Activated T-helper 1 cell treated with anti-CD3 and anti-CD28 coated beads, Interleukin-2, amount 50 U/mL, for 16 hours (primary cell): ENCODE results near the gene PADI6.

ENCODE experiments used
- DNase-seq, 2 donors: peaks; one replicate each; pipeline ENCODE4 v3.0.0-alpha.2; 2020; ENCODE audit warnings: low read depth in 1 of 2, low spot score in 1 of 2

Gene PADI6

DNA sequence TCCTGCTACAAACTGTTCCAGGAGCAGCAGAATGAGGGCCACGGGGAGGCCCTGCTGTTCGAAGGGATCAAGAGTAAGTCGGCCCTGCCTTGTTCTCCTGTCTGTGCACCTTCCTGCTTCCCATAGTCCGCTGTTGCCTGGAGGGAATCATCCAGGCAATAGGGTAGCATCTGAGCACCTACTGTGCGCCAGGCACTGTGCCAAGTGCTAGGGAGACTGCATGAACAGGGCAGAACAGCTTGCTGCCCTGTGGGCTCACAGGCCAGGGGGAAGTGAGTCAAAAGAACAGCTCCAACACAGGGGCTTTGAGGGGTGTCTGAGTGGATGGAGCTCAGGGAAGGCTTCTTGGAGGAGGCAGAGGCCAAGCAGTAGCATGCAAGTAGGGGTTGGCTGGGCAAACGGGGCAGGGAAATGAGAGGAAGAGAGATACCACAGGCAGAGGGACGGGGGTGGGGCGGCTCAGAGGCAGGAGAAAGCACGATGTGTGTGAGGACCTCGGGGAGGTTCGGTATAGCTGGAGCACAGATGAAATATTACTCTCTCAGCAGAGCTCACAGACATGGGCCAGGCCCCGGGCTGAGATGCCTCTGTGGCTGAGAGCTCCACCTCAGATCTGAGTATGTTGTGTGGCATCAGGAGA is 15.5 kb upstream of the PADI6 start:
- no peak for DNase-seq

DNA sequence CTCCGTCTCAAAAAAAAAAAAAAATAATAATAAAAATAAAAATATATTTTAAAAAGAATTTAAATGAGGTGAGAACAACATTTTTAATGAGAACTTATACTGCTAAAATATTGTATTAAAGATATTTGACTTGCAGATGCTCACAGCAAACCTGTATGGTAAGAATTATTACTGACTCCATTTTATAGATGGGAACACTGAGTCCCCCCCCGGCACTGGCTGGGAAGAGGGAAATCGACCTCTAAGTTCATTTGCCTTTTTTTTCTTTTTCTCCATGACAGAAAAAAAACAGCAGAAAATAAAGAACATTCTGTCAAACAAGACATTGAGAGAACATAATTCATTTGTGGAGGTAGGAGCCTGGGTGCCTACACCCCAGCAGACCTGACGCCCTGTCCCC is 13.4 kb upstream of the PADI6 start:
- DNase-seq, result no peak

DNA sequence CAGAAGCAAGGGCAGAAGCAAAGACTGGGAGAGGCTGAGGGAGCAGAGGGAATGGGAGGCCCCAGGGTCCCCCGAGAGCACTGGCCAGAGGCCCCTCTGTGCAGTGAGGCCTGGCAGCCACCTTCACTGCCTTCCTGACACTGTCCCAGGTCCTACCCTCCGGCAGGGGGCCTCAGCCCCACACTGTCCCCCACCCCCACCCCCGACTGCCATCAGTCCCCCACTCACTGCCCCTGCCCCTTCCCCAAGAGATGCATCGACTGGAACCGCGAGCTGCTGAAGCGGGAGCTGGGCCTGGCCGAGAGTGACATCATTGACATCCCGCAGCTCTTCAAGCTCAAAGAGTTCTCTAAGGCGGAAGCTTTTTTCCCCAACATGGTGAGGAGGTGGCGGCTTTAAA is 13.0 kb upstream of the PADI6 start:
- DNase-seq, result no peak

DNA sequence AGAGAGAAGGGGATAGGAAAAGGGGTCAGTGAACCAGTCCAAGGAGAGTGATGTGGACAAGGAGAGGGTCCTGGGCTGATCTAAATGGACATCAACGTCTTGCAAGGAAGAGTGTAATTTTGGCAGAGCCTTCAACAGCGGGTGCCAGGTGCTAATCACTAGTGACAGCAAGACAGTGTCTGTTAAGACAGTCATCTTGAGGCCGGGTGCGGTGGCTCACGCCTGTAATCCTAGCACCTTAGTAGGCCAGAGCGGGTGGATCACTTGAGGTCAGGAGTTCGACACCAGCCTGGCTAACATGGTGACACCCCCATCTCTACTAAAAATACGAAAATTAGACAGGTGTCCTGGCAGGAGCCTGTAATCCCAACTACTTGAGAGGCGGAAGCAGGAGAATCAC is 12.2 kb upstream of the PADI6 start:
- DNase-seq, result no peak

DNA sequence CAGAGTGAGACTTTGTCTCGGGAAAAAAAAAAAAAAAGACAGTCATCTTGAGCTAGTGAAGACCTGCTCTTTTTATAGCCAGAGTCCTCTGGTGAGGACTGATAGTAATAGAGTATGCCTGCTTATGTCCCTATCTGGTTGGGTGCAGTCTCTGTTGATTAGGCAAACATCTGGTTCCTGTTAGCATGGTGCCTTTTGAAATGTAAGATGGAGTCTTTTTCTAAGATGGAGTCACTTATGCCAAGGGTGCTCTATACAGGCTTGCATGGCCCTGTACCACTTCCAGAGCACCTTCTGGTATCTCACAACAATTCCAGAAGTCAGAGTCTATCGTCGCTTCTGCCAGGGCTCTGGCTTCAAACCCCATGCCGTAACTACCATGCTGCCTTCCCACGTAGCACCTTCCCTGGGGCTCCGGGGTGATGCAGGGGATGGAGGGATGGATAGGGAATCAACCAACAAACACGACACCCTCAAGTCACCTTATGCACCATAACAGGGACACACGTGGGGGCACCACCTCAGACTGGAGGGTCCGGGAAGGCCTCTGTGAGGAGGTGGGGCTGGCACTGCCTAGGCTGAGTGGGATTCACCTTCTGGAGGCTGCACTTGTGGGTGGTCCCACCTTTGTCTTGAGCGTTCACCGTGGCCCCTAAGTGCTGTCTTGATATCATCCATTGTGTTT is 11.6 kb upstream of the PADI6 start:
- no peak for DNase-seq

GRCh38 chr1:17361687-17362086 is 10.3 kb upstream of the PADI6 start:
- DNase-seq, result no peak

GRCh38 chr1:17363351-17363750 is 8.6 kb upstream of the PADI6 start:
- no peak for DNase-seq

DNA sequence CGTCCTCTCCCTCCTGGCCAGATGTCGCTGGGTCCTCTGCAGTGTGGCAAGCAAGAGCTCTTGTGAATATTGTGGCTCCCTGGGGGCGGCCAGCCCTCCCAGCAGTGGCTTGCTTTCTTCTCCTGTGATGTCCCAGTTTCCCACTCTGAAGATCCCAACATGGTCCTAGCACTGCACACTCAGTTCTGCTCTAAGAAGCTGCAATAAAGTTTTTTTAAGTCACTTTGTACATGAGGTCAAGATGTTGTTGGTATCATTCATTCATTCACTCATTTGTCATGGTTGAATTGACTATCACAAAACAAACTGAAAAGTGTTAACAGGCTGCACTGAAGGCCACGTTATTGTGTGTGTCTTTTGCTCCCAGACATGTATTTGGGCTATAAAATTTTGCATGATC is 8.2 kb upstream of the PADI6 start:
- no peak for DNase-seq

DNA sequence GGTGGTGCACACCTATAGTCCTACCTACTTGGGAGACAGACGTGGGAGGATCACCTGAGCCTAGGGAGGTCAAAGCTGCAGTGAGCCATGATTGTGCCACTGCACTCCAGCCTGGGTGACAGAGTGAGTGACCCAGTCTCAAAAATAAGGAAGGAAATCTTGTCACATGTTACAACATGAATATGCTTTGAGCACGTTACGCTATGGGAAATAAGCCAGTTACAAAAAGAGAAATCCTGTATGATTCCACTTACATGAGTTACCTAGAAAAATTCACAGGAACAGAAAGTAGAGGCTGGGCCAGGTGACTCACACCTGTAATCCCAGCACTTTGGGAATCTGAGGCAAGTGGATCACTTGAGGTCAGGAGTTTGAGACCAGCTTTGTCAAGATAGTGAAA is 6.7 kb upstream of the PADI6 start:
- DNase-seq, result no peak

GRCh38 chr1:17369466-17369865 is 2.5 kb upstream of the PADI6 start:
- DNase-seq, result no peak

- no peak for DNase-seq
These were observed 1.4 kb upstream of the PADI6 start for GRCh38 chr1:17370618-17371017.

DNA sequence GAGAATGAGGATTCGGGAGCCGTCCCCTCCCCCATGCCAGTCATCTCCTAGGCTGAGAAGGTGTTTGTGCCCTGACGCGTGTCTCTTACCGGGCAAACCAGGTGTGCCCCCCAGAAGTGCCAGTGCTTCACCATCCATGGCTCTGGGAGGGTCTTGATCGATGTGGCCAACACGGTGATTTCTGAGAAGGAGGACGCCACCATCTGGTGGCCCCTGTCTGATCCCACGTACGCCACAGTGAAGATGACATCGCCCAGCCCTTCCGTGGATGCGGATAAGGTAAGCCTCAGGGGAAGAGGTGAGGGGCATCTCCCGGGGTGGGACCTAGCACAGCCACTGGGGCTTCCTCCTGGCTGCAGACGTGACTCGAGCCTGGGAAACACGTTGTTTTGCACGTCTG is 959 bp downstream of the PADI6 start:
- no peak for DNase-seq

DNA sequence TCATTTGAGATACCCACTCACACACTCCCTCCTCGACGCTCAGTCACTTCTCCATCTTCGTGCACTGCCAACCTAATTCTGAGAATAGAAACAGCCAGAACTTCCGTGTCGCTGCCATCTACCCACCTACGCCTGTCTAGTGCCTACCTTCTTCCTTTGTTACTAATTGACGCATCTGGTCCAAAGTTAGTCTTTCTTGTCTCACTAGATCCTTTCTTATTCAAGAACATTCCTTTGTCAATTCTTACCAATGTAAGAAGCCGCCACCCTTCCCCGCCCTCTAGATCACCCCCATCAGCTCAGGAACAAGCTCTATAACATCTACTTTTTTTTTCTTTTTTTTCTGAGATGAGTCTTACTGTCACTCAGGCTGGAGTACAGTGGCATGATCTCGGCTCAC is 3.7 kb downstream of the PADI6 start:
- DNase-seq, result no peak

GRCh38 chr1:17377325-17377953 is 5.4 kb downstream of the PADI6 start:
- no peak for DNase-seq

DNA sequence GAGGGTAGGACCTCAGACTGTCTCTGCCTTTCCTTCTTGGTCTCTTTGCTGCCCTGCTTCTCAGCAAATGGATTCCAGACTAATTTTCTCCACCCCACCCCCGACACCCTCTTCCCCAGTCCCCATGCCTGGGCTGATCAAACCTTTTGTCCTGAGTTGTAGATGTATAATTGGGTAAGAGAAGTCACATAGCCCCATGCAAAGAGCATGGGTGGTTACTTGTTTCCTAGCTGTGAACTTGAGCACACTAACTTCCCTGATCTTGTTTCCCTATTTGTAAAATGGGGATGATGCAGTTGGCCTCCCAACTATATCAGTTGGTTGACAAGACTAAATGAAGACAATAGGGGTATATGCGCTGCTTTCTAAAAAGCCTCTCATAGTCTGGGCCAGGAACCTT is 9.2 kb downstream of the PADI6 start:
- DNase-seq, result no peak

- DNase-seq, result no peak
These were observed 20.3 kb downstream of the PADI6 start for GRCh38 chr1:17392199-17392740.

DNA sequence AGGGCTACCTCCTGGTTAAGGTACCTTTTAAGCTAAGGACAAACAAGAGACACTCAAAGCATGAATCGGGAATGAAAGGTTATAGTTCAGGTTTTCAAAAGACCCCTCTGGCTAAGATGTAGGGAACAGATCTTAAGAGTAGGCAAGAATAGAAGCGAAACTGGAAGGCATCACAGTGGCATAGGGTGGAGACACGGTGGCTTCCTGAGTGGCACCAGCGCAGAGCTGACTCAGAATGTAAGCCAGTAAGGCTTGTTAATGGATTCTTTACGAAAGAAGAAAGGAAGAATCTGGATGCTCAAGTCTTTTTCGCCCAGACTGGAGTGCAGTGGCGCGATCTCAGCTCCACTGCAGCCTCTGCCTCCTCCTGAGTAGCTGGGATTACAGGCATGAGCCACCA is 21.2 kb downstream of the PADI6 start:
- DNase-seq, result no peak

DNA sequence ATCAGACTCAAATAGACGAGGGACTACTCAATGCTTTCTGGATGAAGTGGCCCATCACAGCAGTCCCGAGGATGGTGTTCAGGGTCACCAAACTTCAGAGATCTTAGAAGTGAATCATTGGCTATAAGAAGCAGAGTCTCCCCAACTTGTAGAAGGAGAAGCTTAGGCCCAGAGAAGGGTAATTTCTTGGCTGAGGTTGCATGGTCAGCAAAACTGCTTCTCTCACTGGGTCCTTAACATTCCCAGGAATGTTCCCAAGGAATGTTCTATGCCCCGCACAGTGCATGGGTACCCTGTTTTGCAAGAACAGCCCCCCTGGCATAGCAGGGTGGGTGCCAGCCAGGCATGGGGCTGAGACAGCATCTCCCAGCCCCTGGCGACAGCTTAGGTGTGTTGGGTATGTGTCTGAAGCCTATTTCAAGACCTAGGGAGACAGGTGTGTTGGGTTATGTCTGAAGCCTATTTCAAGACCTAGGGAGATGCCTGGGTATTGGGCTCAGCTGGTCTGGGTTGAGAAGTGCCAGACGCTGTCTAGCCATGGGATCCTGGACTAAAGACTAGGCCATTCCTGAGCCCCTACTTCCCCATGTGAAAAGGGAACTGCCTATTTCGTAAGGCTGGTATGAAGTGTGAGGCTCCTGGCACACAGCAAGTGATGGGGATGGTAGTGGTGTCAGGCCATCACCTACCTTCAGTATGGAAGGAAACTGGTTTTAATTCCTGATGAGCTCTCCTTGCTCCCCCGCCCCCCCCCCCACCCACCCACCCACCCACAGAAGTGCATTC is 26.1 kb downstream of the PADI6 start:
- no peak for DNase-seq

DNA sequence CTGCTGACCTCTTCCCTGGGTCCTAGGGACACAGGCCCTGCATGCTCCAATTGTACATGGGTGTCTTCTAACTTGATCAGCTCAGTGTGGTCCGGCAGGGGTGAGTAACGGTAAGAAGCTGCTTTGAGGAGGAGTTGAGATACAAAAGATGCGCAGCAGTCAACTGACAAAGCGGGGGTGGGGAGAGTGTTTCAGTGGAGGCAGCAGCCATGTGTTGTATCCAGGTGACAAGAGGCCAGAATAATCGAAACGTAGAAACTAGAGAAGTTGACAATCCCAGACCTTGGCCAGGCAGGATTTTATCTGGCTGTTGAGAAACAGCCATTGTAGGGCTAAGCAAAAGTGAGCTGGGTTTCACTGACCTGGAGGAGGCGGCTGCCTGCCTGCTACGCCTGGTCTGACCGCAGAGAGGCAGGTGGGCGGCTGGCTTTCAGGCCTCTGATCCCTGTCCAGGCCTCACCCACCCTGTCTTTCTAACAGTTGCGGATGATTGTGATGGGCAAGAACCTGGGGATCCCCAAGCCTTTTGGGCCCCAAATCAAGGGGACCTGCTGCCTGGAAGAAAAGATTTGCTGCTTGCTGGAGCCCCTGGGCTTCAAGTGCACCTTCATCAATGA is 28.8 kb downstream of the PADI6 start:
- DNase-seq, result no peak

DNA sequence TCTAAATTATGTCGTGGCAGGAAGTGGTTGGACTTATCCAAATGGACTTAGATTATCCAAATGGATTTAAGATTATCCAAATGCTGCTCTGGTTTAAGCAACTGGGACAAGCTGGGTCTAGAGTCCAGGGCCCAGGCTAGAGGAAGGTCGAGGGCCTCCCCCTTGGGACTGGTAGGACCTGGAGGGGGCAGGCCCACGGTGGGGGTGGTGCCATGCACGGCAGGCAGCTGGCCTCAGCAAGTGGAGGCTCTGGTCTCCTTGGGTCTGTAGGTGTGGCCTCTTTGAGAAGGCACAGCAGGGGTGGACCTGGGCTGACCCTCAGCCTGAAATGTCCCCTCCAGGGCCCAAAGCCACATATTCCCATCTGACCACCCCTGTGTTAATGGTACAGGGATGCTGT is 29.8 kb downstream of the PADI6 start:
- DNase-seq, result no peak

DNA sequence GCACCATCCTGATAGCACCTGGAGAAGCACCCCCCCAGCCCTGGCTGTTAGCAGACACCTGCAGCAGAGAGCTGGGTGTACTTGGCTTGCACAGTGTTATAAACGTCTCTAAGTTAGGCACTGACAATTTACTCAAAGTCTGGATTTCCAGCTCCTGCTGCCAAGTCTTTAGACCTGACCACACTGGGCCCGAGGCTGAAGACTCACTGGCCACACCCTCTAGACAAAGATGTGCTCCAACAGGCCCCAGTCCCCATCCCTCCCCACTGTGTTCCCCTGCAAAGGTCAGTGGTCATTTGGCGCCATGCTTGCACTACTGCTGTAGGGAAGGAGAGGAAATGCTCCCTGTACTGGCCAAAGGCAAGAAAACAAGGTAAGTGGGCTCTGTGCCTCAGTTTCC is 31.1 kb downstream of the PADI6 start:
- DNase-seq, result no peak
